MM.1S (cell line): ENCODE measurements around the gene CNNM3.

ENCODE experiments used
- EZH2 ChIP-seq: fragments of 300-600 bp; sonication (generic); optimal IDR thresholded peaks from 2 replicates; pipeline ENCODE3; 2017; ENCODE audit warnings: low read depth, mild to moderate bottlenecking, antibody characterized with exemption, low read length, mixed read lengths
- TF ChIP-seq, protein P1 (sequence below): fragments of 300-600 bp; sonication (generic); IDR thresholded peaks from 2 replicates; pipeline ENCODE4 v1.5.1; 2016; ENCODE audit warnings: antibody characterized with exemption, low read length, mixed read lengths

DNA sequence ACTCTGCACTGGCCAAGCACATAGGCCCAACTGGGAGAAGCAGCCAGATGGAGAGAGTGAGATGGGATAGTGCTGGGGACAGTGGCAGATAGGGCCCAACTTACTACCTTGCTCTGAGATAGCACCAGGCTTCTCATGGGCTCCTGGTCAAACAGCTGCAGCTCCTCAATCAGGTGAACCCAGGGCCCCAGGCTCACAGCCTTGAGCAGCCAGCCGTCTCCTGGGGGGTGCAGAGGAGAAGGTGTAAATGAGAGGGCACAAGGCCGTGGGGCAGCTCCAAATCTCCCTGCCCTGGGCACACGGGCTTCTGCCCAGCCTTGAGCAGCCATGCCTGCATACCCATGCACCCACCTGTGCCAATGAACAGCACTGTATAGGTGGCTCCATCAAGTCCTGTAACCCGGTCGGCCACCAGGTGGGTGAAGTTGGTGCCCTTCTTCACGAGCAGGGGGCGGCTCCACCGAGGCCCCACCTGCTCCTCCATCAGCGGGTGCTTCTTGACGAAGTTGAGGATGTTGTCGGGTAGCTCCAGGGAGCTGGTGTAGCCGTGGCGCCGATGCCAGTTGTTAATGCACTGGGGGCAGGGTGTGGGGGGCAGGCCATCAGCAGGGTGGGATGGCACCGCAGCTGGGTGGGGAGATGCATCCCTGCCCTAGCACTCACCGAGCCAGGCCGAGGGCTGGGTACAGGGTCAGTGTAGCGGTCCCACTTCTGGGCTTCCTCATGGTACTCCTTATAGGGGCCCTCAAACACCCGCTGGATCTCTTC is 47.7 kb downstream of the CNNM3 start:
- no peak for TF ChIP-seq EZH2
- TF ChIP-seq, protein P1, sequence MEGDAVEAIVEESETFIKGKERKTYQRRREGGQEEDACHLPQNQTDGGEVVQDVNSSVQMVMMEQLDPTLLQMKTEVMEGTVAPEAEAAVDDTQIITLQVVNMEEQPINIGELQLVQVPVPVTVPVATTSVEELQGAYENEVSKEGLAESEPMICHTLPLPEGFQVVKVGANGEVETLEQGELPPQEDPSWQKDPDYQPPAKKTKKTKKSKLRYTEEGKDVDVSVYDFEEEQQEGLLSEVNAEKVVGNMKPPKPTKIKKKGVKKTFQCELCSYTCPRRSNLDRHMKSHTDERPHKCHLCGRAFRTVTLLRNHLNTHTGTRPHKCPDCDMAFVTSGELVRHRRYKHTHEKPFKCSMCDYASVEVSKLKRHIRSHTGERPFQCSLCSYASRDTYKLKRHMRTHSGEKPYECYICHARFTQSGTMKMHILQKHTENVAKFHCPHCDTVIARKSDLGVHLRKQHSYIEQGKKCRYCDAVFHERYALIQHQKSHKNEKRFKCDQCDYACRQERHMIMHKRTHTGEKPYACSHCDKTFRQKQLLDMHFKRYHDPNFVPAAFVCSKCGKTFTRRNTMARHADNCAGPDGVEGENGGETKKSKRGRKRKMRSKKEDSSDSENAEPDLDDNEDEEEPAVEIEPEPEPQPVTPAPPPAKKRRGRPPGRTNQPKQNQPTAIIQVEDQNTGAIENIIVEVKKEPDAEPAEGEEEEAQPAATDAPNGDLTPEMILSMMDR = no peak
